Measurements from ENCODE around the gene ZNF324. TPM values are rescaled to one million over a fixed set of nuclear protein-coding genes. Genes with fewer than 3 reads are reported as not detected.
"Not testable (repeated sequence)": the region's sequence is repeated elsewhere in the genome, so short reads cannot be mapped to it uniquely, and the experiment has no call there.

The ZNF324 gene
- total and polyA plus RNA-seq, 3 experiments from 2014 or later, result 13.9 to 21.0 (median 19.8) TPM

GRCh38 chr19:58497634-58498170 lies 30.8 kb downstream of the ZNF324 start:
- ChIA-PET POLR2A (no interaction called here), CTCF (interaction anchor here (1.1 kb wide), 1 partner anchor 16 kb away, joined by 3 read pairs; no protein-coding TSS in a partner anchor)
- H3K27ac Mint-ChIP-seq, result no peak overlapping the region

GRCh38 chr19:58498316-58499020 lies 31.6 kb downstream of the ZNF324 start:
- peak overlapping the region; percentile 60 for H3K27ac ChIP-seq (ENCODE audit: low read depth, low read length)
- H3K9me3 ChIP-seq (ENCODE audit: low read length), result no peaks in the 10 kb centered on the region
- H3K4me1 ChIP-seq (ENCODE audit: insufficient read depth, low read length), result peaks cover 18% of the 10 kb centered on the region
- ChIA-PET POLR2A (interaction anchor here (0.7 to 1.1 kb wide), 2 partner anchors 9 to 21 kb away, joined by 3 to 5 read pairs; partner anchors contain the start of gene ZBTB45), CTCF (interaction anchor here (1.1 kb wide), 1 partner anchor 12 kb away, joined by 3 read pairs; no protein-coding TSS in a partner anchor)
- Mint-ChIP-seq H3K4me3 (peak overlapping the region; percentile 86 to 96 (median 90)), H3K4me1 (peaks cover 25 to 32% (median 26%) of the 10 kb centered on the region in 3 donors), H3K9me3 (peaks cover 5 to 12% (median 5%) of the 10 kb centered on the region in 5 donors), H3K27ac (peak overlapping the region in 5 of 8 donors; percentile 94 to 98 (median 97)), H3K36me3 (peaks cover 0 to 3% (median 0%) of the 10 kb centered on the region in 3 donors), H3K27me3 (peaks cover 0 to 4% of the 10 kb centered on the region in 2 donors)
- no peaks in the 10 kb centered on the region for H3K36me3 ChIP-seq (ENCODE audit: insufficient read depth, low read length)
- no peak for DNase-seq
- H3K27me3 ChIP-seq (ENCODE audit: insufficient read depth, low read length, poor library complexity, severe bottlenecking), result no peaks in the 10 kb centered on the region
- peak overlapping the region; percentile 83 for H3K4me3 ChIP-seq (ENCODE audit: low read length)

More at GRCh38 chr19:58497634-58498170, 30.8 kb downstream of the ZNF324 start:
- H3K27me3 Mint-ChIP-seq, result peaks cover 0 to 4% of the 10 kb centered on the region in 2 donors
- peak overlapping the region in 5 of 7 donors; percentile 32 to 70 (median 55) for H3K4me3 Mint-ChIP-seq
- no peaks in the 10 kb centered on the region for H3K9me3 ChIP-seq (ENCODE audit: low read length)
- H3K4me1 ChIP-seq (ENCODE audit: insufficient read depth, low read length), result peaks cover 18% of the 10 kb centered on the region
- H3K9me3 Mint-ChIP-seq, result peaks cover 5 to 12% (median 5%) of the 10 kb centered on the region in 5 donors
- no peaks in the 10 kb centered on the region for H3K27me3 ChIP-seq (ENCODE audit: insufficient read depth, low read length, poor library complexity, severe bottlenecking)
- H3K4me3 ChIP-seq (ENCODE audit: low read length), result peak overlapping the region; percentile 83
- DNase-seq, result no peak
- H3K36me3 Mint-ChIP-seq, result peaks cover 0 to 3% (median 0%) of the 10 kb centered on the region in 3 donors
- H3K36me3 ChIP-seq (ENCODE audit: insufficient read depth, low read length), result no peaks in the 10 kb centered on the region
- H3K27ac ChIP-seq (ENCODE audit: low read depth, low read length), result peak overlapping the region; percentile 60
- peaks cover 25 to 32% (median 26%) of the 10 kb centered on the region in 3 donors for H3K4me1 Mint-ChIP-seq

- H3K36me3 Mint-ChIP-seq, result peaks cover 0 to 3% (median 0%) of the 10 kb centered on the region in 3 donors
- peaks cover 5 to 12% (median 6%) of the 10 kb centered on the region in 5 donors for H3K9me3 Mint-ChIP-seq
- Histone ChIP-seq H3K36me3 (ENCODE audit: insufficient read depth, low read length) (no peaks in the 10 kb centered on the region), H3K4me1 (ENCODE audit: insufficient read depth, low read length) (peaks cover 18% of the 10 kb centered on the region), H3K27me3 (ENCODE audit: insufficient read depth, low read length, poor library complexity, severe bottlenecking) (no peaks in the 10 kb centered on the region), H3K4me3 (ENCODE audit: low read length) (peak overlapping the region; percentile 83), H3K9me3 (ENCODE audit: low read length) (no peaks in the 10 kb centered on the region), H3K27ac (ENCODE audit: low read depth, low read length) (peak overlapping the region; percentile 60)
- peak overlapping the region; percentile 86 to 96 (median 90) for H3K4me3 Mint-ChIP-seq
- ChIA-PET CTCF (interaction anchor here (1.1 to 2.6 kb wide), 5 partner anchors 13 to 82 kb away, joined by 3 to 18 read pairs (median 7); partner anchors contain the start of gene ZBTB45), POLR2A (interaction anchor here (0.7 to 1.1 kb wide), 2 partner anchors 9 to 21 kb away, joined by 3 to 5 read pairs; partner anchors contain the start of gene ZBTB45)
- peaks cover 0 to 4% of the 10 kb centered on the region in 2 donors for H3K27me3 Mint-ChIP-seq
- peaks cover 25 to 32% (median 26%) of the 10 kb centered on the region in 3 donors for H3K4me1 Mint-ChIP-seq
- DNase-seq, result peak; percentile 87 to 96 (median 91)
- H3K27ac Mint-ChIP-seq, result peak overlapping the region; percentile 91 to 98 (median 97)
These were observed 32.4 kb downstream of the ZNF324 start for GRCh38 chr19:58499021-58499927.

GRCh38 chr19:58500242-58500641 lies 33.4 kb downstream of the ZNF324 start:
- ChIA-PET CTCF (interaction anchor here (1.1 to 2.6 kb wide), 4 partner anchors 14 to 81 kb away, joined by 3 to 18 read pairs (median 8); partner anchors contain the start of gene ZBTB45), POLR2A (no interaction called here)
- Histone ChIP-seq H3K9me3 (ENCODE audit: low read length) (no peaks in the 10 kb centered on the region), H3K4me1 (ENCODE audit: insufficient read depth, low read length) (peaks cover 18% of the 10 kb centered on the region), H3K27ac (ENCODE audit: low read depth, low read length) (peak overlapping the region; percentile 60), H3K27me3 (ENCODE audit: insufficient read depth, low read length, poor library complexity, severe bottlenecking) (no peaks in the 10 kb centered on the region), H3K36me3 (ENCODE audit: insufficient read depth, low read length) (no peaks in the 10 kb centered on the region), H3K4me3 (ENCODE audit: low read length) (no peak overlapping the region)
- Mint-ChIP-seq H3K36me3 (peaks cover 0 to 2% (median 0%) of the 10 kb centered on the region in 3 donors), H3K27me3 (peaks cover 0 to 4% of the 10 kb centered on the region in 2 donors), H3K4me3 (peak overlapping the region in 3 of 7 donors; percentile 11 to 95 (median 28)), H3K27ac (peak overlapping the region in 4 of 8 donors; percentile 70 to 97 (median 94)), H3K9me3 (peaks cover 5 to 12% (median 7%) of the 10 kb centered on the region in 5 donors), H3K4me1 (peaks cover 25 to 32% (median 26%) of the 10 kb centered on the region in 3 donors)
- DNase-seq, result no peak

- H3K9me3 ChIP-seq (ENCODE audit: low read length); H3K36me3 Mint-ChIP-seq; H3K4me3 ChIP-seq (ENCODE audit: low read length); H3K4me1 Mint-ChIP-seq; H3K4me1 ChIP-seq (ENCODE audit: insufficient read depth, low read length); DNase-seq; H3K27ac ChIP-seq (ENCODE audit: low read depth, low read length); CTCF ChIA-PET; H3K36me3 ChIP-seq (ENCODE audit: insufficient read depth, low read length); H3K27me3 Mint-ChIP-seq; H3K27me3 ChIP-seq (ENCODE audit: insufficient read depth, low read length, poor library complexity, severe bottlenecking); POLR2A ChIA-PET: not testable (repeated sequence)
- Mint-ChIP-seq H3K27ac (peak overlapping the region in 1 of 8 donors; percentile 31), H3K9me3 (peaks cover 4 to 16% (median 14%) of the 10 kb centered on the region in 5 donors), H3K4me3 (peak overlapping the region in 1 of 7 donors; percentile 15)
These were observed 40.8 kb downstream of the ZNF324 start for GRCh38 chr19:58507602-58508223.

- Histone ChIP-seq H3K27ac (ENCODE audit: low read depth, low read length) (no peak overlapping the region), H3K9me3 (ENCODE audit: low read length) (no peaks in the 10 kb centered on the region), H3K27me3 (ENCODE audit: insufficient read depth, low read length, poor library complexity, severe bottlenecking) (no peaks in the 10 kb centered on the region), H3K4me3 (ENCODE audit: low read length) (no peak overlapping the region), H3K36me3 (ENCODE audit: insufficient read depth, low read length) (no peaks in the 10 kb centered on the region), H3K4me1 (ENCODE audit: insufficient read depth, low read length) (peaks cover 9% of the 10 kb centered on the region)
- ChIA-PET POLR2A (no interaction called here), CTCF (interaction anchor here (1.0 kb wide), 1 partner anchor 10 kb away, joined by 3 read pairs; the partner anchor contains the start of gene ZBTB45)
- no peak for DNase-seq
- no peaks in the 10 kb centered on the region for H3K27me3 Mint-ChIP-seq
- no peak overlapping the region for H3K4me3 Mint-ChIP-seq
- H3K36me3 Mint-ChIP-seq, result peaks cover 0 to 4% (median 2%) of the 10 kb centered on the region in 3 donors
- H3K9me3 Mint-ChIP-seq, result peaks cover 4 to 14% (median 14%) of the 10 kb centered on the region in 5 donors
- no peak overlapping the region for H3K27ac Mint-ChIP-seq
- peaks cover 7 to 15% (median 8%) of the 10 kb centered on the region in 3 donors for H3K4me1 Mint-ChIP-seq
These were observed 42.8 kb downstream of the ZNF324 start for GRCh38 chr19:58509731-58510083.
